ENCODE measurements around the gene RPUSD1. TPM values are rescaled to one million over a fixed set of nuclear protein-coding genes. Genes with fewer than 3 reads are reported as not detected.

The RPUSD1 gene
- total RNA-seq, 1 donor: 10.4 TPM

DNA sequence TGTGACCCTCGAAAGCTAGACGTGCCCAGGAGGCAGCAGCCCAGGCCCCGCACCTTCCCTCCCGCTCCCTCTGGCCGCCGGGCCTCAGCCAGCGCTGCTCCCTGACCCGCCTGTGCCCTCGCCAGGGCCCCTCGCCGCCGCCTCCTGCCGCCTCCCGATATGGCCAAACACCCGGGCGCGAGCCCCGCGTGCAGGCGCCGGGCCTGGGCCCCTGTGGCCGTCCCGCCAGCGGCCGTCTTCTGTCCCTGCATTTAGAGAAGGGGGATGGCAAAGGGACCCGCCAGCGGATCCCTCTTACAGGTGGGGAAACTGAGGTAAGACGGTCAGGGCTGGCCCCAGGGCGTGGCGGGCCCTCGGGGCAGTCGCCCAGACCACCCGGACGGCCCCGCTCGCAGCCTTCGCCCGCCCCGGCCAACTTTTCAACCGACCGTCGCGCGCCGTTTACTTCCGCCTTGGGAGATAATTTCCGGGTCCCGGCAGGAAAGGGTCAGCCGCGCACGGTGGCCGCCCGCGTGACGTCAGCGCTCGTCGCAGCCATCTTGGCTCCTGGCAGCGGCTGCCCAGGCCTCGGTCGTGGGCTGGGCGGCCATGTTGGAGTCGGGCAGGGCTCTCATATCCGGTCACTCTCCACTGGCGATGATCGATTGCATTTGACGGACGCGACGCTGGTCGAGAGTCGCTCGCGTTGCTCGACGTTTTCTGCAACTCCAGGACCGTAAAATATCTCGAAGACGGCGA is 19.3 kb upstream of the RPUSD1 start:
- no peaks in the 10 kb centered on the region for H3K27me3 ChIP-seq (ENCODE audit: insufficient read depth, low read length)
- no peaks in the 10 kb centered on the region for H3K9me3 ChIP-seq (ENCODE audit: low read depth, low read length)
- peaks cover 14% of the 10 kb centered on the region for H3K4me1 ChIP-seq (ENCODE audit: insufficient read depth, low read length)
- peak overlapping the region; percentile 67 for H3K4me3 ChIP-seq (ENCODE audit: low read length)

DNA sequence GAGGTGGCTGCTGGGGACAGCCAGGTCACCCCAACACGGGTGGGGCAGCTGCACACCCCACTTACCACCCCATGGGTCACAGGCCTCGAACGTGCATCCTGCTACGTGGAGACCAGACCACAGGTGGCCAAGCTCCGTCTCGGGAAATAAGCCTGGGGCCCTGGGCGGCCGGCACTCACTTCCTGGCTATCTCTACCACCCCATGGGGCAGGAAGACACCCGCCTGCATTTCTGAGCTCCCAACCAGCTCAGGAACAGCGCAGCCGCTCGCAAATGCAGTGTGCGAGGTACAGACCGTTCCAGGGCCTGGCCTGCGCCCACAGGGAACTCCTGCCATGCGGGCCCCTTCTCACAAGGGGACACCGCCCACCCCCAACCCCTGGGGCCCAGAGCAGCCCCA is 17.3 kb upstream of the RPUSD1 start:
- H3K27me3 ChIP-seq (ENCODE audit: insufficient read depth, low read length): peaks cover 2% of the 10 kb centered on the region
- no peaks in the 10 kb centered on the region for H3K9me3 ChIP-seq (ENCODE audit: low read depth, low read length)
- no peak overlapping the region for H3K4me3 ChIP-seq (ENCODE audit: low read length)
- H3K4me1 ChIP-seq (ENCODE audit: insufficient read depth, low read length): peaks cover 14% of the 10 kb centered on the region

DNA sequence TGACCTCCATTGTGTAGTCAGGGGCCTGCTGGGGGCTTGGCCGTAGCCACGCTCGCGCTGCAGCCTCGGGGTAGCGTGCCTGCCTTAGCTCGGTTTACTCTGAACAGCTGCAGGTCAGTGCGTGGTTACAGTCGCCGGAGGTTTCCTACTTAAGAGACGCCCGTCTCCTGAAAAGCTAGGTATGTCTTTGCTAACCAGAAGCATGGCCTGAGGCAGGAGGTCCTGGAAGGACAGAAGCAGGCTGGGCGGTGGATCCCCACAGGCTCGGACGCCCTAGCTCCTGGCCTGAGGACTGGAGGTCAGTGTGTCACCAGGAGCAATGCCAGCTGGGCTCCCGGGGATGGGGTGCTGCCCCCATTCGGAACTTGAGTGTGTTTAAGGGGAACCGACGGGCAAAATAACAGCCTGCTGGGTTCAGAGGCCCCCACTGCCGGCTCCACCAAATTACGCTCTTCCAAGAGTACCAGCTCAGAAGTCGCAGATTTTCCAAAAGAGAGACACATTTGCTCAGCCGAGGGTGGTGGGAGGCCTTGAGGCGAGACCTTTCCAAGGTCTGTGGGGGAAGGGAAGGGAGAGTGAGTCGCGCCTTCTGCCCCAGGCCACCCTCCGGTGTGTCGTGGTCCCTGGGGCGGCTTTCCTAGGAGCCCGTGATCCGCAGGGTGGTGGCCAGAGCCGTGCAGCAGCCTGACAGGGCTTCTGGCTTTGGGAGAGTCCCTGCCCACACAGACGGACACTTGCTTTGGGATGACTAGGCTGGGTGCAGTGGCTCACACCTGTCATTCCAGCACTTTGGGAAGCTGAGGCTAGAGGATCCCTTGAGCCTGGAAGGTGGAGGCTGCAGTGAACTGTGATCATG is 16.2 kb upstream of the RPUSD1 start:
- H3K27me3 ChIP-seq (ENCODE audit: insufficient read depth, low read length): peaks cover 2% of the 10 kb centered on the region
- no peaks in the 10 kb centered on the region for H3K9me3 ChIP-seq (ENCODE audit: low read depth, low read length)
- no peak overlapping the region for H3K4me3 ChIP-seq (ENCODE audit: low read length)
- peaks cover 14% of the 10 kb centered on the region for H3K4me1 ChIP-seq (ENCODE audit: insufficient read depth, low read length)

DNA sequence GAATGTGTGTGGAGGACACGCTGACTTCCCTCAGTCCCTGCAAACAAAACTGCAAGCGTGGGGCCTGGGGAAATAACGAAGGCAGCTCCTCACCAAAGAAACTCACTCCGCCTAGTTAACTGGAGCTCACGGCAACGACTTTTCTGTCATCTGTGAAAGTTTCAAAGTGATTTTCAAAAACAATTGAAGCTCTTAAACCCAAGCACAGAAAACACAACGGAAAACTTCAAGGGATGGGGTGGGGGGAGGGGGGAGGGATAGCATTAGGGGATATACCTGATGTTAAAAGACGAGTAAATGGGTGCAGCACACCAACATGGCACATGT is 15.5 kb upstream of the RPUSD1 start:
- H3K9me3 ChIP-seq (ENCODE audit: low read depth, low read length): no peaks in the 10 kb centered on the region
- peaks cover 2% of the 10 kb centered on the region for H3K27me3 ChIP-seq (ENCODE audit: insufficient read depth, low read length)

DNA sequence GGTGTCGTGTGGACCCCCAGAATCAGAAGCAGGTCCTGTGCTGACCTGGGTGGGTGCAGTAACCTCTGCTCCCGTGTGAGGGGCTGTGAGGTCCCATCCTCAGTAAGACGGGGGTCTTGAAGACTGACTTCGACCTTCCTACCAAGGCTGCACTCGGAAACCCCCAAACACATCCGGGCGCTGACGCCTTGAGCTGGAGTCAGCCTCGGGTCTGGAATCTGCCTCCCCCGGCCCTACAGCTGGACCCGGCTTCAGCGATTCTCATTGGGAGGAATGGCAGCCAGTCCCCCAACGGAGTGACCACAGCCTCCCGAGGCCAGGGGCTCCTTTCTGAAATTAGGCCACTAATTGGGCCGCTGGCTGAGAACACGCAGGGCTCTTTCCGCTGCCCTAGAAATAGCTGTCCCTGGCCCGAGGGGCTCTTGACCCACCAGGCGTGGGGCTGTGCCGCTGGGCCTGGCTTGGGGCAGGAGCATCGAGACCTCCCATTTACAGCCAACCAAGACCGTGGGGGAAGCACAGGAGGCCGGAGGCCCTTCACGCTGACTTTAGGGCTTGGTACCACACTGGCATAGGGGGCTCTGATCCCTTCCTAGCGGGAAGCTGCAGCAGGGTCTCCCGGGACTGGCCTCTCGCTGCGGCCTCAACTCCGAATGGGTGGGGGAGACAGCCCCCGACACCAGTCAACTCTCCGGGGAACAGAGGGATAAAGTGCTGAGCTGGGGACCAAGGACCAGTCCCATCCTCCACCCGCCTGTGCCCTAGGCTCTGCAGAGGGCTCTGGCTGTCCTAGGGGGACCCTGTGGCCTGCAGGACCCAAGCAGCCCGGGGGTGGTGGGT is 15.0 kb upstream of the RPUSD1 start:
- H3K4me3 ChIP-seq (ENCODE audit: low read length): no peak overlapping the region
- H3K4me1 ChIP-seq (ENCODE audit: insufficient read depth, low read length): peaks cover 8% of the 10 kb centered on the region
- peaks cover 2% of the 10 kb centered on the region for H3K27me3 ChIP-seq (ENCODE audit: insufficient read depth, low read length)
- no peaks in the 10 kb centered on the region for H3K9me3 ChIP-seq (ENCODE audit: low read depth, low read length)

More for the DNA sequence above, 15.5 kb upstream of the RPUSD1 start:
- H3K4me1 ChIP-seq (ENCODE audit: insufficient read depth, low read length): peaks cover 13% of the 10 kb centered on the region
- H3K4me3 ChIP-seq (ENCODE audit: low read length): no peak overlapping the region

DNA sequence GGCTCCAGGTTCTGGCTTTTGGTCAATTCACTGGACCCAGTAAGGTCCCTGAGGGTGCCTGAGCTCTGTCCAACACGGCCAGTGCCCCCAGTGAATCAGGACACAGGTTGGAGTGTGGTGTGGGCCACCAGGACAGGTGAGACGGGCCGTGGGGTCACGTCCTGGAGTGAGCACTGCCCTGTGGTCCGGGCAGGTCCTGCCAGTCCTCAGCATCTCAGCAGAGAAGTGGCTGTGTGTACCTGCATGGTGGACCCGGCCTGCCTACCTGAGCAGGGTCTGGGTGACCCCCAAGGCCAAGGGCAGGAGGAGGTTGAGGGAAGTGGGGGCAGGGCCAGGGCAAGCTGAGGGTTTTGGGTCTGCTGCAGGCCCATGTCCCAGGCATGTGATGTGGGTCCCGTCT is 14.3 kb upstream of the RPUSD1 start:
- Histone ChIP-seq H3K4me1 (ENCODE audit: insufficient read depth, low read length) (peaks cover 8% of the 10 kb centered on the region), H3K27me3 (ENCODE audit: insufficient read depth, low read length) (peaks cover 2% of the 10 kb centered on the region), H3K4me3 (ENCODE audit: low read length) (no peak overlapping the region), H3K9me3 (ENCODE audit: low read depth, low read length) (no peaks in the 10 kb centered on the region)

DNA sequence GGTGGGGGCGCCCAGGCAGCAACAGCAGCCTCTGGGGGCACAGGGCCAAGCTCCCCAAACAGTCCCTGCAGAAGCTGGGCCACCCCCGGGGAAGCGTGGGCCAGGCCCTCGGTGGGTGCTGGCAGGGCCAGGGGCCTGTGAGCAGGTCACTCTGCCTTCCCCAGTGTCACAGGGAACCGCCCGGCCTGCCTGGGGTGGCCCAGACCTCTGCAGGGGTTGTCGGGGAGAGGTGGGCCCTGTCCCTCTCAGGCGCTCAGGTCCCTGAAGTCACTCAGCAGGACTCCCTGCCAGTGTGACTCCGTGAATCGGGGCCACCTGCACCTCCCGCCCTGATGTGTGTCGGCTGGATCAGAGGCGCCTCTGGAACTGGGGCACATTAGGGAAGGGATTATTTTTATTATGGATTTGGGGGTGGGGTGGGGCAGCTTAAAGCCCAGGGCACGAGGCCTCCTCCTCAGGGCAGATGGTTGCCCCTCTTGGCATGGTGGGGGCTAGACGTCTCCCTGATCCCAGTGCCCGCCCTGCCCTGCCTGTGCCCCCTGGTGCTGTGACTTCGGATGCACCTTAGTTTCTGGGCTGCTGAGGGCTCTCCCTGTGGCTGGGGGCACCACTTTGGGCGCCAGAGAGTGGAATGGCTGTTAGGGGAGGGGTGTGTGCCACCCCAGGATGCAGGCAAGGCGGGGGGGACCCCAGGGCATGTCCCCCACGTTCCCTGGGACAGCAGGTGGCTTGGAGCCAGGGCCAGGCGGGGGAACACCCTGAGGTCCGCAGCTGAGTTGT is 13.6 kb upstream of the RPUSD1 start:
- Histone ChIP-seq H3K4me1 (ENCODE audit: insufficient read depth, low read length) (peaks cover 6% of the 10 kb centered on the region), H3K9me3 (ENCODE audit: low read depth, low read length) (no peaks in the 10 kb centered on the region), H3K27me3 (ENCODE audit: insufficient read depth, low read length) (peaks cover 2% of the 10 kb centered on the region), H3K4me3 (ENCODE audit: low read length) (no peak overlapping the region)

DNA sequence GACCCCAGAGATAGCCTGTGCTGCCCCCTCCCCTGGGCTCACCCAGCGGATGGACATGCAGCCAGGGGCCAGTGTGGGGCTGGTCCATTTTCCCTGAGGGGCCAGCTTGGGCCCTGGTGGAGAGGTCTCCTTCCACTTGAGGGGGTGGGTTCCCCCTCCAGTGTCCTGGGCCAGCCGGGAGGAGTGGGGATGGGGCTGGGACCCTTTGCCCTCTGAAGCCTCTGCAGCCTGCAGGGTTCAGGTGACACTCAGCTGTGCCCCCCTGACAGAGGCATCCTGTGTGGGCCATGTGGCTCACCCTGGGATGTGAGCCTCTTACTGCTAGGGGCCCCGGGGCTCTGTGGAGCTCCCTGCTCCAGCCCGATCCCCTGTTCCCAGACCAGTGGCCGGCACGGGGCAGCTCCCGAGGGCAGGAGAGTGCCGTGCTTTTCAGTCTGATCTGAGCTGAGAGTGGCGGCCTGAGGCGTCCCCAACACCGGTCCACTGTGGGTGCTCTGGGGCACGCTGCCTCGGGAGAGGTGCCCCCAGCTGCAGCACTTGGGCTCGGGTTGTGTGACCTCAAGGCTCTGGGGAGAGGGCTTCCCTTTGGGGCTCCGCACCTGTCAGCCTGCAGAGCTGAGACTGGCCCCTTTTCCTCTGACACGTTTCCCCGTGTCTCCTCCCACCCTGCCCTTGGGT is 12.8 kb upstream of the RPUSD1 start:
- Histone ChIP-seq H3K4me3 (ENCODE audit: low read length) (no peak overlapping the region), H3K27me3 (ENCODE audit: insufficient read depth, low read length) (peaks cover 2% of the 10 kb centered on the region), H3K4me1 (ENCODE audit: insufficient read depth, low read length) (no peaks in the 10 kb centered on the region), H3K9me3 (ENCODE audit: low read depth, low read length) (no peaks in the 10 kb centered on the region)

DNA sequence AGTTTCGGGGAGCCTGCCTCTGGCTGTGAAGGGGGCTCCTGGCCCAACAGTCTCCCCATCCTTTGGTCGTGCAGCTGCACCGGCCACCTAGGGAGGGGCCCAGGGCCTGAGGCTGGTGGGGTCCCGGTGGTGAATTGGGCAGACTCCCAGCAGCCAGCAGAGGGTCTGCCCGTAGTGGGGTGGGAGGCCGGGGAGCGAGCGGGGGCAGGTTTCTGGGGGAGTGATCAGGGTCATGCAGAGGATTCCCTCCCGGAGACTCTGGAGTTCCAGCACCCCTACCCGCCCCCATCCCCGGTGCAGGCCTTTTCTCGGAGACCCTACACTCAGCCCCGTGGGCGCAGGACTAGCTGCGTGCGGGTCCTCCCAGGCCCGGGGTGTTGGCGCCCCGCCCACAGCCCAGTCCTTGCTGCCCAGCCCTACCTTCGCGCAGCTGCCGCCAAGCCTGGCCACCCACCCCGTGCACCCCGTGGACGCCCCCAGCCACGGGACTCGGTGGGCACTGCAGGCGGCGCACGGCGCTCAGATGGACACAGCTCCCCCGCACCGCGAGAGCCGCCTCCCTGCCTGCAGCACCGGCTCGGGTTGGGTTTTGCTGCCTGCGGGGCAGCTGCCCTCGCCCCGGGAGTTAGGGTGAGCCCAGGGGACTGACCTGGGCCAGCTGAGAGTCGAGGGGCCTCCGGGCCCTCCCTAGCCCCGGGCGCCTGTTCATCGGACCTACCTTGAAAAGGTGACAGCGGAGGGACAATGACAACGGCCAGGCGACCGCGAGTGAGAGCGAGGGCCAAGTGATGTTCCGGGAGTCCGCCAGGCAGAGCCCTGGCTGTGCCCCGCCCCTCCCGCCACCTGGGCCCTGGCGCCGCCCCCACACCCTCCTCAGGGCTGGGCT is 12.0 kb upstream of the RPUSD1 start, which contains the start of gene GNG13:
Gene GNG13 (minus strand): TSS at position 787 of the 886 bp plus-strand sequence. CDS start 1,657 bp downstream, outside the sequence.
- Histone ChIP-seq H3K9me3 (ENCODE audit: low read depth, low read length) (no peaks in the 10 kb centered on the region), H3K4me1 (ENCODE audit: insufficient read depth, low read length) (no peaks in the 10 kb centered on the region), H3K4me3 (ENCODE audit: low read length) (no peak within 1 kb of the TSS), H3K27me3 (ENCODE audit: insufficient read depth, low read length) (peaks cover 2% of the 10 kb centered on the region)

DNA sequence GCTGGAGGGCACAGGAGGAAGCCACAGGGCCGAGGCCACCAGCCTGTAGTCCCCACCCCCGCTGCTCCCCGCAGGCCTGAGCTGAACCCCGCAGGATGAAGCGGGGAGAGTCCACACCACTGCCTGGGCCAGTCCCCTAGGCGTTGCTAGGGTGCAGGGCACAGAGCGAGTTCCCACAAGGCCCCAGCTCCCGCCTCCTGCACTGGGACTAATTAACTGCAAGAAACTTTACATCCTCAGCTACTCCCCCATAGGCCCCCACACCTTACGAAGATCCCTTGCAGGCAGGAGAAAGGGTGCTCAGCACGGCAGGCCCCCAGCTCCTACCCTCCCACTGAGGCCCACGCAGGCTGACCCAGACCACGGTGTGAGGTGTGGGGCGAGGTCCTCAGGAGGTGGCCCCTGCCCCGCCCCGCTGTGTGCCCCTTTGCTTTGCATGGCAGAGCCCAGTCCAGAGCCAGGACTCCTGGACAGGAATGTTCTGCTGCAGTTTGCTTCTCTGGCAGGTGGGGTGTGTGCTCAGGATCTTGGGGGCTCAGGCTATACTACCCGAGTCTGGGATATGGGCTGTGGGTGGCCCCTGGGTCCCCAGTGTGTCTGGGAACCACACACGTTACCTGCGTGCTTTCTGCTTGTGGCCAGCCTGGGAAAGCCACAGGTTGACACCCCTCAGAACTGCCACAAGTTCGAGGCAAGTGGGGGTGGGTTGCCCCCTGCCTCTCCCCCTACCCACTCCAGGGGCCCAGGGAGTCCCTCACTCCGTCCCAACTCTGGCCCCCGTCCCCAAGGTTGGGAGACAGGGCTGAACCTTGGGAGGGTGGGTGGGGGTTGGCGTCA is 11.1 kb upstream of the RPUSD1 start:
- no peaks in the 10 kb centered on the region for H3K4me1 ChIP-seq (ENCODE audit: insufficient read depth, low read length)
- H3K9me3 ChIP-seq (ENCODE audit: low read depth, low read length): no peaks in the 10 kb centered on the region
- peaks cover 2% of the 10 kb centered on the region for H3K27me3 ChIP-seq (ENCODE audit: insufficient read depth, low read length)
- no peak overlapping the region for H3K4me3 ChIP-seq (ENCODE audit: low read length)

DNA sequence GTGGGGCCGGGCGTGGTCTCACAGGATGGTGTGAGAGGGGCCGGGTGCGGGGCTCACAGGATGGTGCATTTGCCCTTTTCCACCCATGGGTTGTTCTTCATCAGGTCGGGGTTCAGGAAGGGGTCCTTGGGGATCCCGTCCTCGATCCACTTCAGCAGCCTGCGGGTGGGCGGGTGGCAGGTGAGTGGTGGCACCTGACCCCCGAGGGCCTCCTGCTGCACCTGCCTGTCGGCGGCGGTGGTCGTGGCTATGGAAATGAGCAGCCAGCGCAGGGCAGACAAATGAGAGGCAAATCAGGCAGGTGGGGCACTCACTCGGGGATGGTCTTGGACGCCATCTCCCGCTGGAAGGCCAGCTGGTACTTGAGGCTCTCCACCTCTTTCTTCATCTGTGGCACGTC is 10.5 kb upstream of the RPUSD1 start:
- H3K27me3 ChIP-seq (ENCODE audit: insufficient read depth, low read length): peaks cover 2% of the 10 kb centered on the region
- no peaks in the 10 kb centered on the region for H3K9me3 ChIP-seq (ENCODE audit: low read depth, low read length)
- H3K4me1 ChIP-seq (ENCODE audit: insufficient read depth, low read length): no peaks in the 10 kb centered on the region
- no peak overlapping the region for H3K4me3 ChIP-seq (ENCODE audit: low read length)

DNA sequence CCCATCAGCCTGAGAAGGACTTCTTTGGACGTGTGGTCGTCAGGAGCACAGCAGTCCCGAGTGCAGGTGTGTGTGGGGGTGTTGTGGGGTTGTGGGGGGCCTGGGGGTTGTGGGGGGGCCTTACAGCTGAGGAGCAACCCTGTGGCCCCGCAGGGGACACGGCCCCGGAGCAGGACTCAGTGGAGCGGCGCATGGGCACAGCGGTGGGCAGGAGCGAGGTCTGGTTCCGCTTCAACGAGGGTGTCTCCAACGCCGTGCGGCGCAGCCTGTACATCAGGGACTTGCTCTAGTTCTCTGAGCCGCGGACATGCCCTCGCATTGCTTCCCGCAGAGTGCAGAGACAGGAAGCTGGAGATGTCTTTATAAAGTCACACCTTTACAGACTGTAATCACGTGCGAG is 9.5 kb upstream of the RPUSD1 start:
- Histone ChIP-seq H3K9me3 (ENCODE audit: low read depth, low read length) (no peaks in the 10 kb centered on the region), H3K4me1 (ENCODE audit: insufficient read depth, low read length) (no peaks in the 10 kb centered on the region), H3K4me3 (ENCODE audit: low read length) (no peak overlapping the region), H3K27me3 (ENCODE audit: insufficient read depth, low read length) (peaks cover 2% of the 10 kb centered on the region)

DNA sequence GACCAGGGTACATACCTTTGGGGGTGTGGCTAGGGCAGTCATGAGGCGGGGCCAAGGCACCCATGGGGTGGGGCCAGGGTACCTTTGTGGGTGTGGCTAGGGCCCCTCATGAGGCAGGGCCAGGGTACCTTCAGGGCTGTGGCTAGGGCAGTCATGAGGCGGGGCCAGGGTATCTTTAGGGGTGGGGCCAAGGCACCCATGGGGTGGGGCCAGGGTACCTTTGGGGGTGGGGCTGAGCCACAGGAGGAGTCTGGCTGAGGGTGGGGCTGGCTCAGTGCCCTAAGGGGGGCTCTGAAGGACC is 8.9 kb upstream of the RPUSD1 start:
- Histone ChIP-seq H3K4me1 (ENCODE audit: insufficient read depth, low read length) (no peaks in the 10 kb centered on the region), H3K4me3 (ENCODE audit: low read length) (no peak overlapping the region), H3K9me3 (ENCODE audit: low read depth, low read length) (no peaks in the 10 kb centered on the region), H3K27me3 (ENCODE audit: insufficient read depth, low read length) (peaks cover 2% of the 10 kb centered on the region)

Measured in mononuclear cell (primary cell).